Activated naive CD4-positive, alpha-beta T cell (primary cell): ENCODE data around the gene ZBED3.

ENCODE experiments used
- DNase-seq, 4 experiments: peaks; one replicate each; lab custom pipeline; 2025; lab: John Stamatoyannopoulos, UW

Gene ZBED3

DNA sequence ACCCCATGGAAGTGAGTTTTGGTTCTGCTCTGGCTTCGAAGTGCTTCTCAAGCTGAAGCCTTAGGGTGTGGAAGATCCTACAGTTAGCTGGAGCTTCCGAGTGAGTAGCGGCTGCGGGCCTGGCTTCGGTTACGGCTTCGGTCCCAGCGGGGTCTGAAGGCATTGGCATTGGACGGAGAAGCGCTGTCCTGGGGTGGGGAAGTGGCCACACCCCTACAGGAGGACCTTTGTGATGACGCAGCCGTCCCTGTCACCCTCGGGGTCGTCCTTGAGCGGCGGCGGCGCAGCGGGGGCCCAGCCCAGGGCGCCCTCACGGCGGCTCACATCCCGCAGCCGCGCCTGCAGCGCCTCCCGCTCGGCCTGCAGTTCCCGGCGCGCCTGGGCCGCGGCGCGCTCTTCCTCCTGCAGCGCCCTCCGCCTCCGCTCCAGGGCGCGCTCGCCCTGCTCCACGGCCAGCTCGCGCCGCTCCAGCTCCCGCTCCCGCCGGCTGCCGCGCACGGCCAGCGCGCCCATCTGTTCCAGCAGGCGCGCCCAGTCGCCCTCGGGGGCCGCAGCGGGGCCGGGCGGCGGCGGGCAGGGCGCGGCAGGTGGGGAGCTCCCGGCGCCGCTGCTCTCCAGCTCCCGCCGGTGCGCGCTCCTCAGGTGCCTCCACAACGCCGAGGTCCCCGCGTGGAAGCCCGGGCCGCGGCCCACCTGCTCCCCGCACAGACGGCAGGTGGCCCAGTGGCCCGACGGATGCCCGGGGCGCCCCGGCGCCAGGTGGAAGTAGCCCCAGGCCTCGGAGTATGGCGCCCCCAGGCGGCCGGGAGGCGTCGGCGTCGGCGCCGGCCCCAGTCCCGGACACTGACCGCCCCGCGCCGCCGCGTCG, 9.9 kb downstream of the ZBED3 start:
- peak in 3 of 4 experiments; percentile 10 to 29 (median 12) for DNase-seq

DNA sequence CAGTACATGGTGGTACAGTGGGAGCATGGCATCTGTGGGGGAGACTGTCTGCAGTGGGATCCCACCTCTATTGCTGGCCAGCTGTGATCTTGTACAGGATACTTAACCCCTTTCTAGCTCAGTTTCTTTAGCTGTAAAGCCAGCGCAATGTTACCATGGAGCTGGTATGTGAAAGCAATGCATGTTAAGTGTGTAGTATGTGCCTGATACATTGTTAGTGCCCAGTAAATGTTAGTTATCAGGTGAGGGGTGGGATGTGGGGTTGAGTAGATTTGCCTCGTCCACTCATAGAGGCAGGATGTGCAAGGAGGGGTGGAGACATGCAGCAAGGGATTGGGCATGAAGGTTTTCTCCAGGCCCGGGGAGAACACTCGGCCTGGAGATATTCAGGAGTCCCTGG, 12.3 kb downstream of the ZBED3 start:
- DNase-seq = no peak

DNA sequence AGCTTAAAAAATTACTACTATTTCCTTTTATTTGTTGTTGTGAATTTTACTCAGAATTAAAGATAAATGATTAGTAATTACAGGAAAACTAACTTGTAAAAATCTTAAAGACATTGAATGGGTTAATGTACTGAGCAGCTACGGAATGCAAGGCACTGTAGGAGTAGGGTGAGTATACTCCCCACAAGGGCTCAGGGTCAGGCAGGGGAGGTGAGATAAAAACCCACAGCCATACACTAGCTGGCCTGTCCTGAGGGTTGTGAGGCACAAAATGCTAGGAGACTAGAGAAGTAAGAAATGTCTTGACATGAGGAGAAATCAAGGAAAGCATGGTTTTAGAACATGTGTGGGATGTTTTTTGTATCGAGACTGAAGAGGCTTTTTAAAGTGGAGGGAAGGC, 13.4 kb downstream of the ZBED3 start:
- no peak for DNase-seq

DNA sequence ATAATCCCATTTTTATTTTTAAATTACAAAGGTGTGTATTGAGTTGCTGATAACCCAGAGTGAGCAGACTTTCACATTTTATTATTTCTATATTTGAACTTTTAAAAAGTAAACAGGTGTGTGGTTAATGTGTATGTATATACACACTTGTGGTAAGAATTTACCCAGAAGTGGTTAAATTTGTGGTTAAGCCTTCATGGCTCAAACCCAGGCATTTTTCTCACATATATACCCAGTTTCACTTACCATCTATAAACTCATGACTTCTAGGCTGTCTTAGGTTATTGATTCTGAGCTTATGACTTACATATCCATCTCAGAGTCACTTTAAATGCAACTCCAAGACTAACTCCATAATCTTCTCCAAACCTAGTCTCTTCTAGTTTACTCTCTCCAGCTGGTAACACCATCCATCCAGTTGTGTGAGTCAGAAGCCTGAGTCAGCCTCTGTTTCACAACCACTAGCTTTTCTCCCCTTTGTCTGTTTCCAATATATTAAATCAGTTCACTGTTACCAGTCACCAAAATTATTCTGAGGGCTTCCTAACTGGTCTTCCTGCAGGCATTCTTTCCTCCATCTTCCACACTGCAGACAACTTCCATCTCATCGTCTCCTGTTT, 20.2 kb downstream of the ZBED3 start:
- DNase-seq = no peak

DNA sequence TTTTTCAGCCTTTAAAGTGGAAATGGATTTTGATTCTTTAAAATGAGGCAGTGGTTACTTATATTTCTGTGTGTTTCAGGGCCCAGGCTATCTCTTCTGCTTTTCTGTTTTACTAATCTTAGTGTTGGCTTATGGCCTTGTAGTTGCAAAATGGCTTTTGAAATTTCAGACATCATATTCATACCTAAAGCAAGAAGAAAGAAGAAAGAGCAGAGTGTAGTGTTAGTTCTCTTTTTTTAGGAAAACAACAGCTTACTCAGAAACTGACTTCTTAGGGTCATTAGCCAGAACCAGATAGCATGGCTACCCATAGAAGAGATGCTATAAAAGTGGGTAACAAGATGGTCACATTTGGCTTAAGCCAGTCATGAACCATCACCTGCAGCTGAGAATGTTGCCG, 20.9 kb downstream of the ZBED3 start:
- no peak for DNase-seq

DNA sequence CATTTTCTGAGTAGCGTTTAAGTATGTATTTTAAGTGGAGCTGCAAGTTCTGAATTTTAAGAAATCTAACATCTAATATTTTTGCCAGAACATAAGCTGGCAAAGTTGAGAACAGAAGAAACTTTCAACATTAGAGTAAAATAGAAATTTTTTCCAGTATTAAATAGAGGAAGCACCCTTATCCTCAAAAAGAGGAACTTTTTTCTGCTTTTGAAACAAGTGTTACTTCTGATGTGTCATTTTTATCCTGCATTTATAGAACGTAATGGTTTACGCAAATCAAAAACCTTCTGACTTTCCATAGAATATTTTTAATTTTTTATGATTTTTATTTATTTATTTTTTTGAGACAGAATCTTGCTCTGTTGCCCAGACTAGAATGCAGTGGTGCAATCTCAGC, 21.8 kb downstream of the ZBED3 start:
- DNase-seq = no peak

DNA sequence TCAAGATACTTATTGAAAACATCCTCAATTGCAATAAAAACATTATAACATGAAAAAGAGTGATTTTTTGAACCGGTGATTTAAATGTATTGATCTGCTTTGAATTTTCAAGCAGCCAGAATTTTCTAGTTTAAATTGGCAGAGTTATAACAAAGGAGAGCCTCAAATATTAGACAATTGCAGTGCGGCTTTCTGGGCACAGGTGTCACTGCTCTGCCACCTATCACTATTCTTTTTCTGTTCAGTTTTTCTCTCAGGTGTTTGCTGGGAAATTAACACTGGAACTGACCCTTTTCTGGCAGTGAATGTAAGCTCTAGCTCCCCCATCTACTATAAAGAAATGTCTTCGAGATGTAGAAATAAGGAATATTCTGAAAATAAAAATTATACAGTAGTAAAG, 23.0 kb downstream of the ZBED3 start:
- no peak for DNase-seq

DNA sequence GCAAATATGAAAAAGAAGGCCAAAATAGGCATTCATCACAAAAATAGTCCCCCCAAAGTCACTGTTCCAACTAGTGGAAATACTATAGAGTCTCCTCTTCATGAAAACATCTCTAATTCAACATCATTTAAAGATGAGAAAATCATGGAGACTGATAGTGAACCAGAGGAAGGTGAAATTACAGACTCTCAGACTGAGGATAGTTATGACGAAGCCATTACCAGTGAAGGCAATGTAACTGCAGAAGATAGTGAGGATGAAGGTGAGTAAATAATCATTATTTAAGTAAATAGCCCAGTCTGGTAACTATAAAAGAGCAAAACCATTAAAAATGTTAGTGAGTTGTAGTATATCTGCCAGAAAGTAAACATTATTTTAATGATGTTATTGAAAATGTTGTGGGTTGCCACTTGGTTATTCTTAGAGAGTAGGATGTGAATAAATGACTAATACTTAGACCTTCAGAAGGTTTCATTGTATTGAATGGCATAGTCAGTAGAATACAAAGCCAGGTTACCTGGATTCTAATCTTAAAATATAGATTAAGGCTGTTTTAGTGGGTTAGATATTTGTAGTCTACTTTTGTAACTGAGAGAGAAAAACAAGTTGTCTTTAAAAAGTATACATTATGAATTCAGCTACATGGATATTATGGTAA, 40.5 kb downstream of the ZBED3 start:
- no peak for DNase-seq

DNA sequence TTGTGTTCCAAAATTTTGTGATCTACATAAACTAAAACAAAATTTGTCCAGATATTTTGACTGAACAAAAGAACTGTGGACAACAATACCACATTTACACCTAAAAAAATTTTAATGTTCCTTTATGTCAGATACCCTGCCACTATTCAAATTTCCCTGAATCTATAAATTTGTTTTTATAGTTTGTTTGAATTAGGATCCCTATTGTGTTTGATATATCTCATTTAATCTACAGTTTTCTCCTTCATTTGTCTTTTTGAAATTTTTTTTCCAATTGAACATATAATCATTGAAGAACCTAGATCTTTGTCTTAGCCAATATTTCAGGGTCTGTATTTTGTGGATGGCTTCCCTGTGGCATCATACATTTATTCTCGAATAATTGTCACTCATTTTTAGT, 51.1 kb downstream of the ZBED3 start:
- DNase-seq = no peak

DNA sequence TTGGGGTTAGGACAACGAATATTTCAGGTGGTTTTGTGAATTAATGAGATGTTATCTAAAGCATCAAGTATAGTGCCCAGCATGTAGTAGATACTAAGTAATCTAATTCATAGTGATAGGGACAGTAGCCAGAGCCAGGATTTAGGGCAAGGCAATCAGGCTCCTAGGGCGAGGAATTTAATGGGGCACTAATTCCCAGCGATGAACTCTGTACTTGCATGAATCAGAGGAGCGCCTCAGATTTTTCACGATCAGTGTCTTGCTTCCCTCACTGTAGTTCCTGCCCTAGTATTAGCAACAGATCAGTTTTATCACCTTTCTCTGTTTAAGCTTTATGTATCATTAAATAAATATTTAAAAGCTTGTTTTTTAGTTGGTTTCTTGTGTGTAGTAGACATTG, 53.7 kb downstream of the ZBED3 start:
- DNase-seq = no peak

DNA sequence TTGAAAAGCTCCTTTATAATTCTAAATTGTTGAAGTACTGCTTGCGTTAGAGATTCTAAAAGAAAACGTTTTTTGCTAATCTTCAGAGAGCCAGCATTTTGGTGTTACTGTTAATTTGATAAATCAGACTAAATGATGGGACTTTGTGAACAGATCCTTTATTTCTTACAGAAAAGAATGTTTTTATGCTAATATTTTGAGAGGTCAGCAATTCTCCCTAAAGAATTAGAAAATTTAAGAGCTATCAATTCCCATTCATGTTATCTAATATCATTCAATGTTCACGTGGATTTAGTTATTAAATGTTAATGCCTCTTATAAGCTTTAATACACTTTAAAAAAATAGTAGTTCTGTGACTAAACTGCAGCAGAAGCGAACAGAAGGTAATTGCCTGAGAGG, 54.5 kb downstream of the ZBED3 start:
- no peak for DNase-seq

DNA sequence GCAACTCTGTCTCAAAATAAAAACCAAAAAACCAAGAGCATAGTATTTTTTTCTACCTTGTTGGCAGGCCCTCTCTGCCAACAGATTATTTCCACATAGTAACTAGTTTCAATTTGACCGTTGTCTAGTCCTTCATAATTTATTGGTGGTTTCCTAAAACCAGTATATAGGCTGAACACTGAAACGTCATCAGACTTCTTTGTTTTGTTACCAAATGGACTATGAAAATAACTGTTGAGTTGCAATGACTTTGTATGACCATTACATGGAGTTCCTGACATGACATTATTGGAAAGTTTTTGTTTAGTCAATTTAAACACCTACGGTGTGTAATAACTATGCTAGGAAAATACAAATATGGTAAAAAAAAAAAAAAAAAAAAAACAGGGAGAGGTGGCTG, 55.2 kb downstream of the ZBED3 start:
- no peak for DNase-seq

DNA sequence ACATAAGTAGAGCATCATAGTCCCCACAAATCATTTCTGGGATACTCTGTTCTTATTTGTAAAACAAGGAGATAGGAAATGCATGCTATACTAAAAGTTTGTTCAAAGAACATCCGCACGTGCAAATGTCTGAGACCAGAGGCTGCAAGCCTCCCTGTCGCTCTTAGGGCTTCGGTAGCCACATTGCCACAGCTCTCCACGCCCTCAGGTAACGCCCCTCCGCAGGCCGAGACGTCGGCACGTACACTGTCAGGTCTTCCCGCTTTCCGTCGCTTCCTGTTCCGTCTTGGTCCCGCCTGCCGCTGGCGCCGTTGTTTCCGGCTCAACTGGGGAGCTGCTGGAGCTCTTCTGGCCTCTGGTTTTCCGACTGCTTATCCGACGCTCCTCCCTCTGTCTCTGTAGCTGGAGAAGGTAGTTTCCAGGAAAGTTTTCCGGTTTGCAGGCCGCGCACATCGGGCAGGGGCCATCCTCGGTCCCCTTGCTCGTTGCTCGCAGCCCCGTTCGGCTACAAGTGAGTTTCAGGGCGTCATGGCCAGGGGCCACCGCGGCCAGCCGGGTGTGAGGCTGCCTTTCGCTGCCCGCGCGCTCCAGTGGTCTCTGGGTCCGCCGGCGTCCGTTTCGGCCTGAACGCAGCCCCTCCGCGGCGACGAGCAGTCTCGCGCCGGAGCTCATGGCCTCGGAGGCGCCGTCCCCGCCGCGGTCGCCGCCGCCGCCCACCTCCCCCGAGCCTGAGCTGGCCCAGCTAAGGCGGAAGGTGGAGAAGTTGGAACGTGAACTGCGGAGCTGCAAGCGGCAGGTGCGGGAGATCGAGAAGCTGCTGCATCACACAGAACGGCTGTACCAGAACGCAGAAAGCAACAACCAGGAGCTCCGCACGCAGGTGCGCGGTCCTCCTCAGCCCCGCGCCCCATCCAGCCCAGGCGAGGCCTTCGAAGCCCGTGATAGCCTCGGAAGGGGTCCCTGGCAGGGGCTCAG, 56.7 kb downstream of the ZBED3 start, which contains the start of gene AGGF1:
Gene AGGF1 (plus strand): TSS at position 308 of the 975 bp plus-strand sequence. CDS start 363 bp downstream, at position 671.
- peak; percentile 64 to 86 (median 78) for DNase-seq

DNA sequence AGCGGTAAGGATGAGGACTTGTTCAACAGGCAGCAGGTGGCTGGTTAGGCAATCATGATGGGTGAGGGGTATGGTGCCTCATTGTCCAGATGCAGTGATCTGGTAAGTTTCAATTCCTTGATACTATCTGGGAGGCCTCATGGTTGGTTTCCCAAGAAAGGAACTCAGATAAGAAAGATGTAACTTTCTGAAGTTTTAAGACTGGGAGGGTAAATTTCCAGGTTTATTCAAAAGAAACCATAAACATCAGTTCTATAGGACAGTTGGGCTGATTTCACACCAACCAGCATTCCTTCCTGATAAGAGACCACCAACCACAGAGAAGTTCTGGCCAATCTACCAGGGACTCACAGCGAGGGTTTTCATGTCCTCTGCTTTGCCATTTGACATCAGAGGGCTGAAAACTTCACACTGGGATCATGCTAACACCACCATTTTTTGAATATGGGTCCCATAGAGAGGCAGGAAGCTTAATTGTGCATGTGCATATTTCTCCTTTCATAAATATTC, 57.7 kb downstream of the ZBED3 start:
- DNase-seq = no peak

DNA sequence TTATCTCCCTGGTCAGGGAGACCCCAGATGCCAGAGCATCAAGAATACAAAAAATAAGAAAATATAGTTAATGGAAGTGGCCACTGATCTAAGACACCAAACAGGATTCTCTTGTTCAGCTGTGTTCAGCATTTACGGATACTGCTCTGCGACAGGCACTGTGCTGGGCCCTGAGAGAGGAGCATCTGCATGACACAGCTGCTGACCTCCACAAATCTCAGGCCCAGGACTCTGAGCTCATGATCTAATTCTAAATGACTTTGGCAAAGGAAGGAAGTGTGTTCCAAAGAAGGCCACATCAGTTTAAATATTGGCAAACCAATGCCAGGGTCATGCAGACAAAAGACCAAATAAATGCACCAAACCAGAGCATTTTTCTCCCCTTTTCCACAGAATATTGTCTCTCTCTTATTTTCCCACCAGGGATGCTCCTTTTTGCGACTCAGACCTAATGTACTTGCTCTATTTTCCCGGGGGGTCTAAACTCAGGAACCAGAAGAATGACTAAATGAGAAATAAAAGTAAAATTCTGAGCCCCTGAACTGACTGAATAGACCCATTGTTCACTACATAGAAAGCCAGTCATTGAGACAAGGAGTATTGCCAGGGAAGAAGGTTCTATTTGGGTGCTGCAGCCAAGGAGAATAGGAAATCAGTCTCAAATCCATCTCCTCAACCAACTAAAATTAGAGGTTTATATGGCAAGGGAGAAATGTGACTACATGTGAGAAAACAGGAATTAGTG, 58.3 kb downstream of the ZBED3 start:
- no peak for DNase-seq

DNA sequence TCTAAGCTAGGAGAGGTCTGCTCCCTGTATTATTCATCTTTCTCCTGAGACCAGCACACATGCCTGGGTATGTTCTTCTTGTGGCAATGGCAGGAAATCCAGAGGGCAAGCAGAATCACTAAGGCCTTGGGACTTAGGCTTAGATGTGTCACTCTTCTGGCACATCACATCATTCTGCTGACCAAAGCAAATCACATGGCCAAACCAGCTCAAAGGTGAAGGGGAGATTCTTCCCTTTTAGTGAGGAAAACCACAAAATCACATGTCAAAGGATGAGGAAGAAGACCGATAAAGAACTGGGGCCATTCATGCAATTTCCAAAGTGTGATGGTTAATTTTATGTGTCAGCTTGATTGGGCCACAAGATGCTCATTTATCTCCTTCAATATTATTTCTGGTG, 62.6 kb downstream of the ZBED3 start:
- no peak for DNase-seq

DNA sequence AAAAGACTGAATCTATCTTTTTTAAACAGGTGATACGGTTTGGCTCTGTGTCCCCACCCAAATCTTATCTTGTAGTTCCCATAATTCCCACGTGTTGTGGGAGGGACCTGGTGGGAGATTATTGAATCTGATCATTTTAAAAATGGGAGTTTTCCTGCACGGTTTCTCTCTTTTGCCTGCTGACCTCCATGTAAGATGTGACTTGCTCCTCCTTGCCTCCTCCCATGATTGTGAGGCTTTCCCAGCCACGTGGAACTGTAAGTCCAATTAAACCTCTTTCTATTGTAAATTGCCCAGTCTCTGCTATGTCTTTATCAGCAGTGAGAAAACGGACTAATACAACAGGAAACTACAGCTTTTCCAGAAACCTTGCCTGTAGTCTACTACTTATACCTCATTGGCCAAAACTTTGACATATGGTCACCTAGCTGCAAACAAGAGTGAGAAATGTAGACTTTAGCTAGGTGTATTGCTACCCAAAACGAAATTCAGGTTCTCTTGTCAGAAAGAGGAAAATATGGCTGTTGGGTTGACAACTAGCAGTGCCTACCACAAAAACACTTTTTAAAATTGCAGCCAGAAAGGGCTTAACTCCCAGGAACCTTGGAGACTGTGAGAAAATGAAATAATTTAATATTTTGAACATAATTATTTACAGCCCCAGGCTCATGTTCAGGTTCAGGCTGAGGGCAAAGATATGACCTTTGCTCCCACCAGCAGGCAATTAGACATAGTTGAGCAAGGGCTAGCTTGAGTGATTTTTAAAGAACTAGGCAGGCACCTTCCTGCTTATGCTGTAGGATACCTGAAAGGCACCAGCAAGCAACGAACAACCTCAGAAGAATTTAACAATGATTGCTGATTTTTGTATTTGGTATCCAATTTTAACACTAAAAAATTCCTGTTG, 64.3 kb downstream of the ZBED3 start:
- no peak for DNase-seq
